ENCODE results near the gene BAIAP2. TPM values are rescaled to one million over a fixed set of nuclear protein-coding genes. Genes with fewer than 3 reads are reported as not detected.

Gene BAIAP2
- total and polyA plus RNA-seq, 2 of the 13 experiments (the other 11 are each of a cell fraction or from before 2014, with no cell fraction given), result 22.5 to 24.0 TPM

DNA sequence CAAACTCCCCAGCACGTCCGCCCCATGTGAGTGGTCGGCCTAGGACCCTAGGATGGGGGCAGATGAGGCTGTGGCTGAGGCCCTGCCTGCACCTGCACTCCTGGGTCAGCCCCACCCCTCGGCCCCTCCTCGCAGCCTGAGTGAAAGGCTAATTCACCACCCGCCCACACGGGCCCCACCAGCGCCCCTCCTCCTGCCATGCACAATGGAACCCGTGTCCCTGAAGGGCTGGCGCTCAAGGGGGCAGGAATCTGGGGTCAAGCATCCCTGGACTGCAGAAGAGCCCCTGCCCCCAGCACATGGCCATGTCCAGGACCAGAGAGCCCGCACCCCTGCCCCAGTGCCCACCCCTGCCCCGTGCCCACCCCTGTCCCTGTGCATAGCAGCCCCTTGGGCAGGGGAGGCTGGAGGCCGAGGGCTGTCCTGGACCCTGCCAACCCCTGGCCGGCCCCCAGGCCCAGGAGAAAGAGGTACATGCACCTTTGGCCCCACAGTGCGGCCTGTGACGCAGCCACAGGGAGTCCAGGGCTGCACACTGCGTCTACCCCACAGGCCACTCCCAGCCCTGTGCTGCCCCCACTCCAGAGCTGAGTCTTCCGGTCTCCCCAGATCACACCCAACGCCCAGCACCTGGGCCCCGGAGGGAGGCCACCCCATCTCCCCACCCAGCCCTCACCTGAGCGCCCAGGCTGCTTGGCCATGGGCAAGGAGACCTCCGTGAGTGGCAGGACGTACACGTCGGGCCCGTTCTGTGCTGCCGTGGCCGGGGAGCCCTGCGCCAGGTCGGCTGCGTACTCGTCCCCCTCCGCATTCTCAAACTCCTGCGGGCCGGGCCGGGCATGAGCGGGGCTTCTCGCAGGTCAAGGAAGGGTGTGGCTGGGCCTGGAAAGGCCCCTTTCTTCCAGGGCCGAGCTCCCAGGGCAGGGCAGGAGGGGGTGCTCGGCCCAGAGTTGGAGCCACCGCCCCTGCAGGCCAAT is 95.7 kb downstream of the BAIAP2 start (continued):
- TF ChIP-seq AGO2 (optimal IDR thresholded peaks at IDR 0.05; ENCODE audit: low read depth, low read length), result peak; percentile 73
- TF ChIP-seq, protein P1, sequence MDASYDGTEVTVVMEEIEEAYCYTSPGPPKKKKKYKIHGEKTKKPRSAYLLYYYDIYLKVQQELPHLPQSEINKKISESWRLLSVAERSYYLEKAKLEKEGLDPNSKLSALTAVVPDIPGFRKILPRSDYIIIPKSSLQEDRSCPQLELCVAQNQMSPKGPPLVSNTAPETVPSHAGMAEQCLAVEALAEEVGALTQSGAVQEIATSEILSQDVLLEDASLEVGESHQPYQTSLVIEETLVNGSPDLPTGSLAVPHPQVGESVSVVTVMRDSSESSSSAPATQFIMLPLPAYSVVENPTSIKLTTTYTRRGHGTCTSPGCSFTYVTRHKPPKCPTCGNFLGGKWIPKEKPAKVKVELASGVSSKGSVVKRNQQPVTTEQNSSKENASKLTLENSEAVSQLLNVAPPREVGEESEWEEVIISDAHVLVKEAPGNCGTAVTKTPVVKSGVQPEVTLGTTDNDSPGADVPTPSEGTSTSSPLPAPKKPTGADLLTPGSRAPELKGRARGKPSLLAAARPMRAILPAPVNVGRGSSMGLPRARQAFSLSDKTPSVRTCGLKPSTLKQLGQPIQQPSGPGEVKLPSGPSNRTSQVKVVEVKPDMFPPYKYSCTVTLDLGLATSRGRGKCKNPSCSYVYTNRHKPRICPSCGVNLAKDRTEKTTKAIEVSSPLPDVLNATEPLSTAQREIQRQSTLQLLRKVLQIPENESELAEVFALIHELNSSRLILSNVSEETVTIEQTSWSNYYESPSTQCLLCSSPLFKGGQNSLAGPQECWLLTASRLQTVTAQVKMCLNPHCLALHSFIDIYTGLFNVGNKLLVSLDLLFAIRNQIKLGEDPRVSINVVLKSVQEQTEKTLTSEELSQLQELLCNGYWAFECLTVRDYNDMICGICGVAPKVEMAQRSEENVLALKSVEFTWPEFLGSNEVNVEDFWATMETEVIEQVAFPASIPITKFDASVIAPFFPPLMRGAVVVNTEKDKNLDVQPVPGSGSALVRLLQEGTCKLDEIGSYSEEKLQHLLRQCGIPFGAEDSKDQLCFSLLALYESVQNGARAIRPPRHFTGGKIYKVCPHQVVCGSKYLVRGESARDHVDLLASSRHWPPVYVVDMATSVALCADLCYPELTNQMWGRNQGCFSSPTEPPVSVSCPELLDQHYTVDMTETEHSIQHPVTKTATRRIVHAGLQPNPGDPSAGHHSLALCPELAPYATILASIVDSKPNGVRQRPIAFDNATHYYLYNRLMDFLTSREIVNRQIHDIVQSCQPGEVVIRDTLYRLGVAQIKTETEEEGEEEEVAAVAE (CRISPR knock-in tag; IDR thresholded peaks at IDR 0.05; ENCODE audit: borderline replicate concordance), result no peak
- no peak for TF ChIP-seq TBX3 (IDR thresholded peaks at IDR 0.05; ENCODE audit: borderline replicate concordance)
- 0 out of 2 replicates have a peak, but pooled peaks have one; percentile 33 for TF ChIP-seq ZBTB7A (CRISPR knock-in tag; IDR thresholded peaks at IDR 0.05)
- TF ChIP-seq HNRNPLL (IDR thresholded peaks at IDR 0.05; ENCODE audit: low read depth, low read length, poor library complexity, severe bottlenecking), result peak; percentile 82
- peak; percentile 50; the same call in 1 of the 2 replicates for TF ChIP-seq ARID4A (CRISPR knock-in tag; IDR thresholded peaks at IDR 0.05; ENCODE audit: borderline replicate concordance)
- peak; percentile 37; the same call in 1 of the 2 replicates for TF ChIP-seq PAXIP1 (CRISPR knock-in tag; conservative IDR thresholded peaks at IDR 0.05)
- no peak for TF ChIP-seq LCORL (IDR thresholded peaks at IDR 0.05)
- 0 out of 2 replicates have a peak, but pooled peaks have one; percentile 49 for TF ChIP-seq LCORL (CRISPR knock-in tag; IDR thresholded peaks at IDR 0.05)
- no peak for TF ChIP-seq ZNF558 (CRISPR knock-in tag; IDR thresholded peaks at IDR 0.05; ENCODE audit: borderline replicate concordance)
- TF ChIP-seq YEATS4 (CRISPR knock-in tag; IDR thresholded peaks at IDR 0.05; ENCODE audit: borderline replicate concordance), result 0 out of 2 replicates have a peak, but pooled peaks have one; percentile 28
- 0 out of 2 replicates have a peak, but pooled peaks have one; percentile 11 for TF ChIP-seq CTCF (CRISPR knock-in tag; IDR thresholded peaks at IDR 0.05)
